ENCODE results near the gene HBA1.

DNA sequence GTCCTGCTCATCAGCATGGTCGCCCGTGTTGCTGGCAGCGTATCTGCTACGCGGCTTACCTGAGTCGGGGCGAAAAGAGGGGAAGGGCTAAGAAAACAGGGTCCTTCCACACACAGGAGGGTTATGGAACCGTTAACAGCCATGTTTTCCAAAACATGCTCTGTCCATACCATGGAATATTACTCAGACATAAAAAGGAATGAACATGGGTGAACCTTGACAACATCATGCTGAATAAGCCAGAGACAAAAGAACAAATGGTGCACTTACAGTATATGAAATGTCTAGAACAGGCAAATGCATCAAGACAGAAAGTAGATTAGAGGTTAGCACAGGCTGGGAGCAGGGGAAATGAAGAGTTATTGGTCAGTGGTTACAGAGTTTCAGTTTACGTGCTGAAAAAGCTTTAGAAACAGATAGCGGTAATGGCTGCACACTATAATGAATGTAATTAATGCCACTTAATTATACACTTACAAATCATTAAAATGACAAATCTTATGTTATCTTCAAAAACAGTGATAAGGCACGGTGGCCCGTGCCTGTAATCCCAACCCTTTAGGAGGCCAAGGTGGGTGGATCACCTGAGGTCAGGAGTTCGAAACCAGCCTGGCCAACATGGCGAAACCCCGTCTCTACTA, 45.8 kb upstream of the HBA1 start:
- no peak for TF ChIP-seq CTCF (conservative IDR thresholded peaks at IDR 0.05 in 1 of 2, IDR thresholded peaks at IDR 0.05 in 1 of 2; ENCODE audit: extremely low read depth in 1 of 2, insufficient read depth in 1 of 2, low read depth in 1 of 2, low read length in 2 of 2)
- no peak for TF ChIP-seq EZH2 (IDR thresholded peaks at IDR 0.05; ENCODE audit: borderline replicate concordance, low read length)
